GM18499 (cell line): ENCODE data around the gene MUC13.

Source experiments
- ATAC-seq: cut with Tn5 transposase; IDR thresholded peaks from one replicate; pipeline ENCODE4 v1.9.1; 2021; ENCODE audit warnings: moderate number of reproducible peaks; ENCODE audit not compliant: insufficient read depth, unreplicated experiment

Gene MUC13

DNA sequence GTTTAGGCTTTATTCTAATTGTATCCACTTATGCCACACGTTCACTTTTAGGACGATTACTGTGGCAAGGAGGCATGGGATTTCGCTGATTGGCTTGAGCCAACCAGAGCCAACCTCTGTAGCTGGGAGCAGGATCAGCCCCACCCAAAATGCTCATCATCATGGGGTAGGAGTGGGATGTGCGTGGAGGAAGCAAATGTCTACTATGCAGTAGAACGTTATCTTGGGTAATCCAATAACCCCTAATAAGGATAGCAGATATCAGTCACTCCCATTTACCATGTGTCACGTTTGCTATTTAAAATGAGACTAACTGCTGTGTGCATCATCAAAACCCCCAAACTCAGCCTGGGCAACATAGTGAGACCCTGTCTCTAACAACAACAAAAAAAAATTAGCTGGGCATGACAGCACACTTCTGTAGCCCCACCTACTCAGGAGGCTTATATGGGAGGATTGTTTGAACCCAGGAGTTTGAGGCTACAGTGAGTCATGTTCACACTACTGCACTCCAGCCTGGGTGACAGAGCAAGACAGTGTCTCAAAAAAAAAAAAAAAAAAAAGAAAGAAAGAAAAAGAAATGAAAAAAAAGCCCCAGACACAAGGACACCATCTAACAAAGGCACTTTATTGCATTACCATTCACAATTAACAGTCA is 29.6 kb downstream of the MUC13 start:
- no peak for ATAC-seq

DNA sequence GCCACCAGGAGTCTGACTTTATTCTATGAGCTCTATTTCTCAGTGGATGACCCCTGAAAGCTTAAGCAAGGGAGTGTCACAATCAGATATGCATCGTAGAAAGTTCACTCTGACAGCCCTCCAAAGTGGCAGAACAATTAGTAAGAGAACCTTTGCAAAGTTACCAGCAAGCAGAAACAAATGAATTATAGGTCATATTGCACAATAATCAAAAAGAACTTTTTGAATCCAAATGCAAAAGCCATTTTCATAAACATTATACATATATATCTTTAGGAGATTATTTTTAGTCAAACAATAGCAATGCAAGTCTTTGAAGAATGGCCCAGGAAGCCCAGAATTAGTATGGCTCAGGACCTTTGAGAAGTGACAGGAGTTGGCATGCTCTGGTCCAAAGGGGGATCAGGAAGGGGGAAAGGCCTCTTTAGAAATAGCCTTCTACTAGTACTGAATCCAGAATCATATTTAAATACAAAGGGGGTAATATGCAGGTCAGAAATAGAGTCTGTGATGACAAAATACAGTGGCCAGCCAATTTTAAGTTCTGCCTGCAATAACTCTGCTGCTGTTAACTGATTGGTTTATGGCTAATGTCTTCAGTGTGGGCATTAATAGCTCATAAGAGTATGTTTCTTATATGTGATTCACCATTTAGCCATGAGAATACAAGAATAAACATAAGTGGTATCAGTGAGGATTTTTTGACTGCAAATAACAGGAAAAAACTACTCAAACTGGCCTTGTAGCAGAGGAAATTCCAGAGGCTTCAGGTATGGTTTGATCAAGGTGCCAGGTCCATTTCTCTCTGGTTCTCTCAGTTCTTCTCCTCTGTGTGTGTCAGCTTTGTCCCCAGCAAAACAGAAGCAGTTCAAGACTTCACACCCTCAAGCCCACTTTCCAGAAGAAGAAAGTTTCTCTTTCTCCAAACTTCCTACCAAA is 30.4 kb downstream of the MUC13 start:
- ATAC-seq, result no peak

DNA sequence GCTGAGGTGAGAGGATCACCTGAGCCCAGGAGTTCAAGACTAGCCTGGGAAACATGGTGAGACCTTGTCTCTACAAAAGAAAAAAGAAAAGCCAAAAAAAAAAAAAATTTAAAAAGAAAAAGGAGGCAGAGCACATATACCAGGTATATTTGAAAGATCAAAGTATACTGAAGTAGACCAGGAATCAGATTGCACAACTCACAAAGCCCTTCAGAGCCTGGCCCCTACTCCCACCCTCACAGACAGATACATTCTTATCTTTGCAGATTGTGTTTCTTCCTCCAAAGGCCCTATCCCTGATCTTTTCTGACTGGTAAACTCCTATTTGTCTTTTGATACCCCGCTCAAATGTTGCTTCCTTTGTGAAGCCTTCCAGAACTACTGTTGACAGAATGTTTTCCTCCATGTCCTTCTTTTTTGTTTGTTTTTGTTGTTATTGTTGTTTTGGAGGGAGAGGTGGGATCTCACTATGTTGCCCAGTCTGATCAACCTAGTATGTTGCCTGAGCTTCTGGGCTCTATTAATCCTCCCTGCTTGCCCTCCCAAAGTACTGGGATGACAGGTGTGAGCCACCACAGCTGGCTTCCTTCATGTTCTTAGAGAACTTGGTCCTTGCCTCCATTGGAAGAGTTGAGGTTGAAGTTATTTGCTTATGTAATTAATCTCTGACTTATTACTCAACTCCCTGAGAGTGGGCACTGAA is 37.6 kb downstream of the MUC13 start:
- ATAC-seq, result no peak

DNA sequence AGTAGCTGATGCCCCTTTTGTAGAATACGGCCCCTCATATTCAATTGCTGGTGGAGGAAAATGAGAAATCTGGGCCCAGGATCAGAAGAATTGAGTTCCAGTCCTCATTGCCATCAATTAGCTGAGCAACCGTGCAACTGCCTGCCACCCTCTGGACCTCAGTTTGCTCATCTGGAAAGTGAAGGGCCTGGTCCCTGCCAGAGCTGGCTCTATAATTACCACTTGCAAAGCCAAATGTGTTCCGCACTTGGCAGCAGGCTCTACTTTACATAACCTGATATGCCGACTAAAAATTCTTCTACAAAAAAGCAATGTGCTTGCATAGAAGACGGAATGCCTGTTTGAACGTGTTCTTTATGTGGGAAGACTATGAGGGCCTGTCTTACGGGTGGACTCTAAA is 38.8 kb downstream of the MUC13 start:
- no peak for ATAC-seq

DNA sequence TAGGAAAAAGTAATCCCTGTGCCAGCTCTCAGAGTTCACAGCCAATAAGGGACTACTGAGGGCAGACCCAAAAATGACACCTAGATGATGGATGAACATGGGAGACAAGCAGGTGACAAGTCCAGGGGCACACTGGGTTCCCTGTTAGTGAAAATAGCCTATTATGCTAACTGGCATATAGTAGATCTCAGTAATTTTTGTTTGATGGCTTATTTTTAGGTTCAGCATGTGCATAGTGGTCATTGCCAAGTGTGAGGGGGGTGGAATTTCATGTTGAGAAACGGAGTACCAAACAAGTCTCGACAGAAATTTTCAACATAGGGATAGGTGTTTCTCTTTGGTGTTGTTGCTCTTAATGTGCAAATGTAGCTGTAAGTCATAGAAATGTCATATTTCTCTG is 41.0 kb downstream of the MUC13 start:
- ATAC-seq, result no peak

DNA sequence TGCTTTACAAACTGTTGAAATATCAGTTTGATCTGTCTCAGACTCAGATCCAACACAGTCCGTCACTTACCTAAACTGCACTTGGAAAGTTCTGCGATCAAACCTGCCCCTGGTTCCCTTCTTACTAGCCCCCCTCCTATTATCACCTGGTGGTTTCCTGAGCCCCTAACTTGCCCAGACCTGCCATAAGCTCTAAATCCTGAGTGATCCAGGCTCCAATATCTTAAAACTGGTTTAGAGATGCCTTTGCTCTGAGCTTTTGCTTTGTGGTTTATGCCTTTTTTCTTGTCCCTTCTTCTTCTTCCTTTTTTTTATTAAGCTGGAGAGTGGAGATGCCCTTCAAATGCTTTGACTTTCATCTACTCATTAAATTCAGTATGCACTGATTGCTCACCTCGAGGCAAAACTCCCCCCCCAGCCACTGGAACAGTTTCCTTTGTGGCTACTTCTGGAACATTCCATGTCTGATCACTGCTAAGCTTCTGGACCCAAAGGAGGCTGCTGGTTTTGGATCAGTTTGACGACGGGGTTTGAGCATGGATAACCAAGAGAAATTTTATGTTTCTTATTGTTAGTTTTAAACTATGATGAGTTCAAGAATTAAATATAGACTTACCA is 43.9 kb downstream of the MUC13 start:
- ATAC-seq, result no peak

DNA sequence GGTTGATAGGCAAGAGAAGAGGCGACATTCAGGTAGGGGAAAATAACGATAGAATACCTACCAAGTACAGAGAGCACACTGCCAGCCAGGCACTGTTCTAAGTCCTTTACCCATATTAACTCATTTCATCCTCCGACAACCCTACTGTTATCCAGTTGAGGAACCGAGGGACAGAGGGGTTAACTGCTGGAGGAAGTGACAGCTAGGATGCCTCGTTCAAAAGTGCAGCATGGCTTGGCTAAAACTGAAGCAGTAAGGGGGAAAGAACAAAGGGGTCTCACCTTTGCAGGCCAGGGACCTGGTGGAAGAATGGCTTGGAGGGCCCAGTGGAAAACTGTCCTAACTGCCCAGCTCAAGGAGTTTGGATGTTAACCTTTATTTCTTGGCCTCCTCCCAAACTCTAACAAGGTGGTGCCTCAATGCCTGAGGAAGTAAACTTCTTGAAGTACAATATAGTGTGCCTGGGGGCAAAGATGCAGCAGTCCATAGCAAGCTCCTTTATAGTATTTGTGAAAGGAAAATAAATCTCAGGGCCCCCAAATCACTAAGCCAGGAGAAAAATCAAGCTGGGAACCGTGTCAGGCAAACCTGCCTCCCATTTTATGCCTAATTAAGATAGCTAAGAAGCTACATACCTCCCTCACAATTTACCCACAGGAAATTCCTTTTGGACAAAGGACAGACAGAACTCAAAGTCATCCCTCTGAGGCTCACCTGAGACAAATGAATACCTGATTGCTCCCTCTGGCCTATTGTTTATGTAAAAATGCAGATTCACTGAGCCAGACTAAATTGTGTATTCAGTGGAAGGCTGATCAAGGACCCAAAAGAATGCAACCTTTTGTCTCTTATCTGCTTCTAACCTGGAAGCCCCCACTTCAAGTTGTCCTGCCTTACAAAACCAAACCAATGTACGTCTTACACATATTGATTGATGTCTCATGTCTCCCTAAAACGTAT is 45.8 kb downstream of the MUC13 start:
- no peak for ATAC-seq

DNA sequence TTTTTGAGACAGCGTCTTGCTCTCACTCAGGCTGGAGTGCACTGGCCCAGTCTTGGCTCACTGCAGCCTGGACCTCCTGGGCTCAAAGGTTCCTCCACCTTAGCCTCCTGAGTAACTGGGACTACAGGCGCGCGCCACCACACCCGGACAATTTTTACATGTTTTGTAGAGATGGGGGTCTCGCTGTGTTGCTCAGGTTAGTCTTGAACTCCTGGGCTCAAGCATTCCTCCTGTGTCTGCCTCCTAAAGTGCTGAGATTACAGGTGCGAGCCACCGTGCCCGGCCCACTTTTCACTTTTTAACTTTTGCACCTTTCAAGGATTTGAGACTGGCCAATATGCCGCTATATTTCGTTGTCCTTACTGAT is 46.6 kb downstream of the MUC13 start:
- no peak for ATAC-seq

DNA sequence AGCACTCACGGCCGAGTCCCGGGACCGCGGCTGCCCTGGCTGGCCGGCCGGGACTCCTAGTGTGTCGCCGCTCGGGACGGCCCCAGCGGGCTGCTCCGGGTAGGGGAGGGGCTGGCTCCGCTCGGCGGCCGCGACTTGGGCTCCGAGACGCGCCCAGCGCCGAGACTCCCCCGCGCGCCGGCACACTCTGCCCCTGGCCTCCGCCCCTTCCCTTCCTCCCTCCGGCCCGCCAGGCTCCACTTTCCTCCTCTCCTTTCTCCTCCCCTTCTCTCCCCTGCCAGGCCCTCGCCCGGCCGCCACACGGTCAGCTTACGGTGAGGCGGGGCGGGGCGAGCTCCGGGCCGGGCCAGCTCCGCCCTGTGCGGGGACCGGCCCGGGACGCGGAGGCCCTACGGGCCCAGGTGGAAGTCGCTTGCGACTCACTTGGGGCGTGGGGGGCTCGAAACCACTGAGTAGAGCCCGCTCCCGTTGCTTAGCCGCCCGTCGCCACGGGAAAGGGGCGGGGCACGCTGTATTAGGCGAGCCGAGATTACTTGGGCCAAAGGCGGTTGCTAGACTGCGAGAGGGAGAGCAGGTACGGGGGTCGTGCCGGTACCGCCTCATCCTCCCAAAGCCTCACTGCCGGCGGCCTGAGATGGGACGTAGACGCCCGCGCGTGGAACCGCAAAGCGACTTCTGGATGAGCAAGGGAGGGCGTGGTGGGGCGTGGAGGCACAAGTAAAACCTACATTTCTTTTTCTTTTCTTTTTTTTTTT is 47.2 kb downstream of the MUC13 start, which contains the start of gene ITGB5:
TSS of gene ITGB5 (minus strand) at position 189 of the 755 bp plus-strand sequence. CDS start 365 bp downstream, outside the sequence.
- no peak for ATAC-seq

DNA sequence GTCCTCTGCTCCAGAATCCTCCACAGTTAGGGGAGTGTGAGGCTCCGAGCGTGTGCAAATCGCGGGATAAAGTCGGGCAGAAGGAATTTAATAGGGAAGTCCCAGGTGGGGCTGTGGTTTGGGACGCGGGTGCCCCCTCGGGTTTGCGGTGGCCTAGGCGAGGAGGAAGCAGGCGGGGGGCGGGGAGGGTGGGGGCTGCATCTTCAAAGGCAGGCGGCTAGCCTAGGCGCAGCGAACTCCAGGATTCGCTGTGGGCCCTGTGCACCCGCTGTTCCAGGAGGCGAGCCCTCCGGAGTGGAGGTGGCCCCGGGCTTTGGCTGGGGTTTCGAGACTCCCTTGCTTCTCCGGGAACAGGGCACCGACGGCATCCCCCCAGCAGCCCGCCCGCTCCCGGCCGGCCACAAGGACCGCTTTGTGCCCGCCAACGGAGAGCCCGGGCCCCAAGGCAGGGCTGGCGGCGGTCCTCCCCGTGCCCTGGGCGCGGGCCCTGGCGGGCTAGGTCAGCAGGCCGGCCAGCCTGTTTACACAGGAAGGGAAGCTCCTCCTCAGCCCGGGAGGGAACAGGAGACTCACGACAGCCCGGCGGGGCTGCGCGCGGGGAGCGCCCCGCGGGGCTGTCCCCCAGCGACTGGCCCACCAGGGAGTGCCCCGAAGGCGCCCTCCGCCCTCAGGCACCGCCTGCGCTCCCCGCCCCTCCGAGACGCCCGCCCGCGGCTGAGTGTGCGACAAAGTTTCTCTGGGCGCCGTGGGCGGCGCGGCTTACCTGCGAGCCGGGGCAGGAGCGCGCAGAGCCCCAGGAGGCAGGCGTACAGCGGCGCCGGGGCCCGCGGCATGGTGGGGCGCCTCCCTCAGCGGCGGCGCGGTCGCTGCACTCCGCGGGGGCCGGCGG is 48.1 kb downstream of the MUC13 start:
- ATAC-seq, result no peak

DNA sequence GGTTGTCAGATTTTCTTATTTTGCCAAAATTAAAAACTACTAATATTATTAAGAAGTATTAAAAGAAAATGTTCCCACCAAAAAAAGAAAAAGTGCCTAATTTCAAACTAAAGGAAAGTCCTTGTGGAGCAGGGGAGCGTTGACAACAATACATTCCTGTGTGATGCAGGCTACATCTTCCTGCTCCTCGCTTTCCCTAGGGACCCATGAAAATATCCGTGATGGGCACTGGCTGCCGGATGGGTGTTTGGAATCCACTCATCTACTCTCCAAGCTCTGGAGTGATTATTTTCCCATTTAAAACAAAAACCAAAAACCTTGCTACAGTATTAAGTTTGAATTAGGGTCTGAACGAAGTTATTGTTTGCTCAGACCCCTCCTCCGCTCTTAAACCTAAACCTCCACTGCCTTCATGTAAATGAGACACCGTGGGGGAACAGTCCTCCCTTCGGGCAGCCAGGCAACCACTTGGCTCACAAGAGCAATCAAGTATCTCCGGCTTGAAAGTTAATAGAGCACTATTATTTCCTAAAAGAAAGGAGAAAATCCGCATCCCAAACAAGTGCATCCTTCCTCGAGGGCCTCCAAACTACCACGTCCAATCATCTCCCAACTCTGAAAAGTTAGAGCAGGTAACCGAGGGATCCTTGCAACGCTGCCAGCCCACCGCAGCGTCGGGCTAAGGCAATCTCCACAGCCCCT is 48.9 kb downstream of the MUC13 start:
- ATAC-seq, result no peak

DNA sequence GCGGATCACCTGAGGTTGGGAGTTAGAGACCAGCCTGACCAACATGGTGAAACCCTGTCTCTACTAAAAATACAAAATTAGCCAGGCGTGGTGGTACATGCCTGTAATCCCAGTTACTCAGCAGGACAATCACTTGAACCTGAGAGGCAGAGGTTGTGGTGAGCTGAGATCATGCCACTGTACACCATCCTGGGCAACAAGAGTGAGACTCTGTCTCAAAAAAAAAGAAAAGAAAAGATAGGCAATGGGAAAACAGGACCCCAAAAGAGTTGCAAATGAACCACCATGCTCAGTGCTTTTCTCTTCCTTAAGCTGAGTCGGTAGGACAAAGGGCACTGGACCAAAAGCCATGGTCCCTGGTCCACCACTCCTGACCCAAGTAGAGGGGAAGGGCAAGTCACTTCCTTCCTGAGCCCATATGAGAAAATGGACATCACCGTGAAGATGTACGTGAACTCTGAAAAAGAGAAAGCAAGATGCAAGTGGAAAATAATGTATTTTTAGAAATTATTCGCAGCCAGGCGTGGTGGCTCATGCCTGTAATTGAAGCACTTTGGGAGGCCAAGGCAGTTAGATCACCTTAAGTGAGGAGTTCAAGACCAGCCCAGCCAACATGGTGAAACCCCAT is 50.0 kb downstream of the MUC13 start:
- no peak for ATAC-seq

DNA sequence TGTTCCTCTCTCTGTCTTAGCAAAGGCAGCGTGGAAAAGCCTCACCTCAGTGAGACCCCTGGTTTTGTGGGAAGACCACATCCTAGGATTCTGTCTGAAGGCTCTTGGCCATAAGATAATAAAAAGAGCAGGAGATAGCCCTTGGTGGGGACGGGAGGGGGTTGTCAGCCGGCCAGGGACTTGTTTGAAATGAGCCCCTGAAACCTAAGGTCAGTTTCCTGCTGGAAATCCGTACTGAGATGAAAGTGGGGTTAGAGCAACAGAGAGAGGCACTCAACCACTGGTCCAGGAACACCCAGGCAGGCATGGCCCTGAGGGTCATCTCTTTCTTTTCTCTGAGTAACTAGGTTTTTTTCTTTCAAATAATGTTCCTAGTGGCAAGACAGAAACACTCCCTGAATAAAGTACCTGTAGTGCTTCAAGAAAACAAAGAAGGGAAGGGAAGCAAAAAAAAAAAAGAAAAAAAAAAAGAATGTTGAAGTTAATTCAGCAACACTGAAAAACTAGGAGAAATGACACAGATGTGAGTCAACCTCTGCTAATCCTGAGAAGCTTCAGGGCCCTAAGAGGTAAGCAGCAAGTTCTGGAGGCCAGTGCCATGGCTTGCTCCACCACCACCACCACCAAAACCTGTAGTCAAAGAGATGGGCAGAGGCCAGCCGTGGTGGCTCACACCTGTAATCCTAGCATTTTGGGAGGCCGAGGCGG is 50.6 kb downstream of the MUC13 start:
- ATAC-seq, result no peak

DNA sequence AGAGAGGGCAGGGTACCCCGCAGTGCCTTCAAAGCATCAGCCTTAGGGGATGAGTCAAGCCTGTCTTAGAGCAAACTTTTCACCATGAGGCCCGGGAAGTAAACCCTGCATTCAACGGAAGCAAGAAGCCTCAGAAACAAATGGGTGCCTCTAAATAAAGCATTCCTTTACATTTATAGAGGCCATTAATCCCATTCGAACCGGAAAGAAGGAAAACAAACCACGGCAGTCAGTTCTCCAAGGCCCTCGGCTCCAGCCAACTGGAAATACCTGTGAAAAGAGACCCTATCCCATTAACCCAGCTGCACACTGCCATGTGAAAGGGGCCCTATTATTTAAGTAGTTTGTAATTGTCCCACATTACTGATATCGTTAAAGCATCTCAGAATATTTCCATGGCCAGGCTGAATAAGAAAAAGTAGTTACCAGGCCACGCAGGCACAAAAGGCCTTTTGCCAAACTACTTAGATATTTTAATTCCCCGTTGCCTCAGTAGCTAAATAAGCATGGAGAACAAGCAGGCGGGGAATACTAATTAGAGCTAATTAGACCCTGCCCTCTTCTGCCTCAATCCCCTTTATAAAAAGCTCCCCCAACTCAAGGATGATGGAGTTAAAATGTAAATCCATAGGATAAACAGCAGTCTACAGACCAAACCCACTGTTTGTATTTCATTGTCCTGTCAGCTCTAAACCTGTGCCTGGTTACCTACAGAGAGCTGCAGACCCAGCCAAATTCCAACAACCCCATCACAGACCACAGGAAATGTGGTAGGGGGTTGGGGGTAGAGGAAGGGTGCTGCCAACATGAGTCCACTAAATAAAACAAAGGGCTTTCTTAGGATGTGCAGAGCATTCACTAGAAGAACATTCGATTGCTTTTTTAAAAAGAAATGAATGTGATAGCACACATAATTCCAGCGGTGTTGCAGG is 51.5 kb downstream of the MUC13 start:
- ATAC-seq, result no peak
